ENCODE results near the gene LRRN1.

The LRRN1 gene

DNA sequence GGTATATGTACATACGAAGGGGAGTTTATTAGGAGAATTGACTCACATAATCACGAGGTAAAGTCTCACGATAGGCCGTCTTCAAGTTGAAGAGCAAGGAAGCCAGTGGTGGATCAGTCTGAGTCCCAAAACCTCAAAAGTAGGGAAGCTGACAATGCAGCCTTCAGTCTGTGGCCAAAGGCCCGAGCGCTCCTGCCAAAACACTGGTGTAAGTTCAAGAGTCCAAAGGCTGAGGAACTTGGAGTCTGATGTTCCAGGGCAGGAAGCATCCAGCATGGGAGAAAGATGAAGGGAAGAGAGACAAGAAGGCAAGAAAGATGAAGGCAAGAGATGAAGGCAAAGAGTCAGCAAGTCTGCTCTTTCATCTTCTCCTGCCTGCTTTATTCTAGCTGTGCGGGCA, 16.8 kb upstream of the LRRN1 start:
- no peaks in the 10 kb centered on the region for H3K27me3 ChIP-seq (replicated peaks; ENCODE audit: control insufficient read depth, insufficient read depth, low read length)
- H3K4me3 ChIP-seq (ENCODE audit: low read length), result no peak overlapping the region
- H3K4me1 ChIP-seq (ENCODE audit: control insufficient read depth, insufficient read depth, low read length), result no peaks in the 10 kb centered on the region
- DNase-seq (ENCODE audit: low read depth), result no peak
- no peak overlapping the region for H3K9ac ChIP-seq (ENCODE audit: low read length)
- no peaks in the 10 kb centered on the region for H3K36me3 ChIP-seq (ENCODE audit: control insufficient read depth, insufficient read depth, low read length, severe bottlenecking)
- no peaks in the 10 kb centered on the region for H3K9me3 ChIP-seq (ENCODE audit: control insufficient read depth, low read length)

DNA sequence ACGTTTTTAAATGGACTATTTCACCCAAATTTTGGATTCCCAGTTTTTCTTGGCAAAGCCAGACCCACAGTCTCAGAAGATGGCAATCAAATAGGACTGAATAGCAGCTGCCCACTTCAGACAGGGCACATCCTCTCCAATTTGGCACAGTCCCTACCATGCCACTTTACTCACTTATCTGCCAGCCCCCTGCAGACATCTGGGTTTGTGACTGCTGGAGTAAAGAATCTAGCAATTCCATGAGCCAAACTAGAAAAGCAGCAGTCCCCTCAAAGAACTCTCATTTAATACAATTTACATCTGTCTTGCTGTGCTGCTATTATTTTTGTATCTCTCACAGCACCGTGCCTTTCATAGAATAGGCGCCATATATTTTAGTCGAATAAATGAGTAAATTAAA, 16.0 kb upstream of the LRRN1 start:
- DNase-seq (ENCODE audit: low read depth), result no peak
- Histone ChIP-seq H3K9me3 (ENCODE audit: control insufficient read depth, low read length) (no peaks in the 10 kb centered on the region), H3K36me3 (ENCODE audit: control insufficient read depth, insufficient read depth, low read length, severe bottlenecking) (no peaks in the 10 kb centered on the region), H3K9ac (ENCODE audit: low read length) (no peak overlapping the region), H3K27me3 (replicated peaks; ENCODE audit: control insufficient read depth, insufficient read depth, low read length) (no peaks in the 10 kb centered on the region), H3K4me3 (ENCODE audit: low read length) (no peak overlapping the region), H3K4me1 (ENCODE audit: control insufficient read depth, insufficient read depth, low read length) (no peaks in the 10 kb centered on the region)

DNA sequence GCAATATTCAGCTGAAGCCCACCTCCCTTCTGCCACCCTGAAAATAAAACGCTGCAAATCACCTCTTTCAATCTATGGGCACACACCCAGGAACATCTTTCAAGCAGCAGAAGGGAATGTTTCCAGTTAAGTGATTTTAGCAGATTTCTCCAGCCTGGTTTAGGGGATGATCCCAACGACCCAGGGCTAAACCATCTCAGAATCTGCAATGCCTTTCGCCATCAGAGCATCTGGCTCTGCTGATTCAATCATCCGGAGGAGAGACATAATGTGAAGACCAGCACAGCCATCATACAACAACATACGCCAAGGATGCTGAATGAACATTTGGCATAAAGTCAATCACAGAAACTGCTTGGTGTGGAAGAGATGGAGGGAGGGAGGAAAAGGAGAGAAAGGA, 15.5 kb upstream of the LRRN1 start:
- H3K27me3 ChIP-seq (replicated peaks; ENCODE audit: control insufficient read depth, insufficient read depth, low read length), result no peaks in the 10 kb centered on the region
- no peak overlapping the region for H3K4me3 ChIP-seq (ENCODE audit: low read length)
- no peak for DNase-seq (ENCODE audit: low read depth)
- H3K36me3 ChIP-seq (ENCODE audit: control insufficient read depth, insufficient read depth, low read length, severe bottlenecking), result no peaks in the 10 kb centered on the region
- H3K9ac ChIP-seq (ENCODE audit: low read length), result no peak overlapping the region
- no peaks in the 10 kb centered on the region for H3K4me1 ChIP-seq (ENCODE audit: control insufficient read depth, insufficient read depth, low read length)
- H3K9me3 ChIP-seq (ENCODE audit: control insufficient read depth, low read length), result no peaks in the 10 kb centered on the region

DNA sequence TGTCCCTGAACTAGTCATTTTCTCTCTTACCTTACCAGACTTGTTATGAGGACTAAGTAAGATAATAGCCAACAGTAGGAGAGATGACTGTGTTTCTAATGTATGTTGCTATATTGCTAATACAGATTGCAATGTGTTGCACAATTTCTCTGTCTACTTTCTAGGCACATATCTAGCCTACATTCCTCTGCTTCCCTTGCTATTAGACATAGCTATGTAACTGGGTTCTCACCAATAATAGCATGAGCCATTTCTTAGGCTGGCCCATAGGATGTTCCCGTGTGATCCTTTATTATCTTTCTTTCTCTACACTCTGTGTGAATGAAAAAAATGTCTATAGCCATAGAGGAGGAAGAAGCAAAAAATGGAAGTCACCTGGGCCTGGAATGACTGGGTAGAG, 6.8 kb upstream of the LRRN1 start:
- no peak for DNase-seq (ENCODE audit: low read depth)
- H3K4me3 ChIP-seq (ENCODE audit: low read length), result no peak overlapping the region
- H3K36me3 ChIP-seq (ENCODE audit: control insufficient read depth, insufficient read depth, low read length, severe bottlenecking), result no peaks in the 10 kb centered on the region
- H3K9ac ChIP-seq (ENCODE audit: low read length), result no peak overlapping the region
- no peaks in the 10 kb centered on the region for H3K4me1 ChIP-seq (ENCODE audit: control insufficient read depth, insufficient read depth, low read length)
- no peaks in the 10 kb centered on the region for H3K27me3 ChIP-seq (replicated peaks; ENCODE audit: control insufficient read depth, insufficient read depth, low read length)
- peaks cover 3% of the 10 kb centered on the region for H3K9me3 ChIP-seq (ENCODE audit: control insufficient read depth, low read length)

DNA sequence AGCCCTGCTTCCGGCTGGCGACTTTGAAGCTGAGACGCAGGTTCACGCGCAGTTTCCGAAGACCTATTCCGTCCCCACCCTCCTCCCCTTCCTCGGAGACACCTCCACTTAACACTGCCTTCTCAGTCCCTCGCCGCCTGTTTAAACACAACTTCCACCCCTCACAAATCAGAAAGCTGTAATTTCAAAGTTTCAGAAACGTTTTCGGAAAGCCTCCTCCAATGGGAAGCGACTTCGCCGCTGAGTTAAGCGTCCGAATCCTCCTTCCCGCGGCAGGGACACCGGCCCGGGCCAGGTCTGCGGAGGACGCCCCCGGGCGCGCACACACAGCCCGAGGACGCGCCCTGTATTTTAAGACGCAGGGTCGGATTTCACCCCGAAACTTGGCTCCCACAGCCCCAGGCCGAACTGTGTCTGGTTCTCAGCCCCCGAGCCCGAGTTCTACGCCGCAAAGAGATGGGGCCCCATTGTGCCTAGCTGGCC, 559 bp upstream of the LRRN1 start:
- Histone ChIP-seq H3K36me3 (ENCODE audit: control insufficient read depth, insufficient read depth, low read length, severe bottlenecking) (no peaks in the 10 kb centered on the region), H3K9ac (ENCODE audit: low read length) (no peak overlapping the region), H3K4me3 (ENCODE audit: low read length) (peak overlapping the region; percentile 71), H3K4me1 (ENCODE audit: control insufficient read depth, insufficient read depth, low read length) (peaks cover 8% of the 10 kb centered on the region), H3K27me3 (replicated peaks; ENCODE audit: control insufficient read depth, insufficient read depth, low read length) (peaks cover 36% of the 10 kb centered on the region), H3K9me3 (ENCODE audit: control insufficient read depth, low read length) (no peaks in the 10 kb centered on the region)
- DNase-seq (ENCODE audit: low read depth), result peak; percentile 6

DNA sequence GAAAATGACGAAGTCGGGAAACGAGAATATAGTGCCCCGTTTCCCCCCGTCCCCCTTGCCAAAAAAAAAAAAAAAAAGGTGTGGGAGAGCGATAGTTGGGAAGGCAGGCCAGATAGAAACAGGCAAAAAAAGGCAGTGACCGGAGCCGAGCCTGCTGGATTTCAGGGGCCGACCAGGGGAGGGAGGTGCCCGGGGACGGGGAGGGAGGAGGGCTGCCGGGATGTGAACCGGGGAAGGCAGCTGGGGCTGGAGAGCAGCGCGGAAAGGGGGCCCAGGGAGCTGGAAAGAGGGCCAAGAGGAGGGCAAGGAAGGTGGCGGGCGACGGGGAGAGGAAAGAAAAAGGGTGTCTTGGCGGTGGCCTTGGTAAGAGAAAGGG, 837 bp downstream of the LRRN1 start:
- Histone ChIP-seq H3K4me3 (ENCODE audit: low read length) (peak overlapping the region; percentile 56), H3K36me3 (ENCODE audit: control insufficient read depth, insufficient read depth, low read length, severe bottlenecking) (no peaks in the 10 kb centered on the region)
- peak; percentile 5 for DNase-seq (ENCODE audit: low read depth)

DNA sequence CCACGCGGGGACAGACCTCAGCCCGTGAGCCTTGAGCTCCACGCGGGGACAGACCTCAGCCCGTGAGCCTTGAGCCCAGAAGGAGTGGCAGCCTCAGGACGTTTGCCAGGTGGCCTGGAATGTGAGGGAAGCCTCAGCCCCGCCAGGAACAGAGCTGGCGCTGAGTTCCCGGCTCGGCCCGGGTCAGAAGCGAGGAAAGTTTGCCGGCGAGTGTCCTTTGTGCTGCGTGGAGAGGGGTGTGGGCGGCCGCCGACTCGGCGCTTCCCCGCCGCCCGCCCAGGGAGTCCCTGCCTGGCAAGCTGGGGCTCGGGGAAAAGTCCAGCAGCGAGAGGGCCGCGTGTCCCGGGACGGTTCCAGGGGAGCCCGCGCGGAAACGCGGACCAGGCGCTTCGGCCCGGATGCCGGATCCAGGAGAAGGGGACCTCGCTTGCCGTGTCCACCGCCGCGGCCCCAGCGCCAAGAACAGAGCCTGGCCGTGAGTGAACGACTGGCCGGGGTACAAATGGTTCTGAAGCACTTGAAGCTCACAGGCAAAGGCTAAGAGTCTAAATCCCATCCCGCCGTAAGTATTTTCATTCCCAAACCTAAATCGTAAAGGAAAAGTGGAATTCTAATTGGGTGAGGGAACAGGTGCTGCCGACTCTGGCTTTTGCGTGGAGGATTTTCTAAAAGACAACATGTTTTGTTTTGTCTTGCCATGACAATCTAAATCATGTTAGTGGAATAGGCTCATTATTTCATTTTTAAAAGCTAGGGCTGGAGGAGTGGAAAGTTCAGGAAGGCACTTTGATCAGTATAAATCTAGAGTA, 1.7 kb downstream of the LRRN1 start:
- no peaks in the 10 kb centered on the region for H3K36me3 ChIP-seq (ENCODE audit: control insufficient read depth, insufficient read depth, low read length, severe bottlenecking)

More for the DNA sequence above, 837 bp downstream of the LRRN1 start:
- no peaks in the 10 kb centered on the region for H3K9me3 ChIP-seq (ENCODE audit: control insufficient read depth, low read length)
- peaks cover 8% of the 10 kb centered on the region for H3K4me1 ChIP-seq (ENCODE audit: control insufficient read depth, insufficient read depth, low read length)
- no peak overlapping the region for H3K9ac ChIP-seq (ENCODE audit: low read length)
- H3K27me3 ChIP-seq (replicated peaks; ENCODE audit: control insufficient read depth, insufficient read depth, low read length), result peaks cover 36% of the 10 kb centered on the region

DNA sequence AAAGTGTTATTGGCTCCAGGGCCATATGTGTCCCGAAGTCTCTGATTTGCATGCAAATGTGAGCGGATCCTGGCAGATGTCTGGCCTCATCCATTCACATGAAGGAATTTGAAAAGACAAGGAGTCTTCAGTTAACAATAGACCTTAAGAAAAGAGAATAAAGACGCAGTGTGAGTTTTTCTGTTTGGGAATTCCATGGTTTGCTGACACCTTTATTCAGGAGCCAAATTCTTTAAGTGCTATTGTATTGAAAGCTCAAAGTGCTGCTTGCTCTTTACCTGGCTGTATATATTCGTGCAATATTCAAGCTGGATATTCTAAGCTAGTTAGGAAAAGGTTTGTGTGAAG, 2.2 kb downstream of the LRRN1 start:
- Histone ChIP-seq H3K9ac (ENCODE audit: low read length) (no peak overlapping the region), H3K27me3 (replicated peaks; ENCODE audit: control insufficient read depth, insufficient read depth, low read length) (peaks cover 36% of the 10 kb centered on the region), H3K4me3 (ENCODE audit: low read length) (no peak overlapping the region), H3K9me3 (ENCODE audit: control insufficient read depth, low read length) (no peaks in the 10 kb centered on the region), H3K36me3 (ENCODE audit: control insufficient read depth, insufficient read depth, low read length, severe bottlenecking) (no peaks in the 10 kb centered on the region), H3K4me1 (ENCODE audit: control insufficient read depth, insufficient read depth, low read length) (peaks cover 8% of the 10 kb centered on the region)
- DNase-seq (ENCODE audit: low read depth), result no peak

More for the DNA sequence above, 1.7 kb downstream of the LRRN1 start:
- H3K9me3 ChIP-seq (ENCODE audit: control insufficient read depth, low read length), result no peaks in the 10 kb centered on the region
- peak overlapping the region; percentile 56 for H3K4me3 ChIP-seq (ENCODE audit: low read length)
- DNase-seq (ENCODE audit: low read depth), result peak; percentile 3
- peaks cover 8% of the 10 kb centered on the region for H3K4me1 ChIP-seq (ENCODE audit: control insufficient read depth, insufficient read depth, low read length)
- no peak overlapping the region for H3K9ac ChIP-seq (ENCODE audit: low read length)
- peaks cover 36% of the 10 kb centered on the region for H3K27me3 ChIP-seq (replicated peaks; ENCODE audit: control insufficient read depth, insufficient read depth, low read length)

DNA sequence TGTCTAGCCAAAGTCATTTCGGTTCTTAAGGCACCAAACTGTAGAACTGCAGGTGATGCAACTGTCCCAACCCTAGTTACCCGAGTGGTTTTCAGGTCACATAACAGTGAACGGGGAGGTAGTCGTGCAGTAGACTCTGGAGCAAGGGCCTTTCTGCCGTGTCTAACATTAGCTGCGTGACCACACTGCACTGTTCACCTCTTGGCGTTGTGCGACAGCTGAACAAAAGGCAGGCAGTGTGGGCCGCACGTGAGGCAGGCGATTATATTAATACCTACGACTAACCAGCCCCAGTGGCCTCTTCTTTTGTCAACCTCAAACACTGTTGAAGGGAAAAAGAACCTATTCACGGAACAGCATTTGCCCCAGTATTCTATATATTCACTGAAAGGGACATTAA, 2.8 kb downstream of the LRRN1 start:
- H3K9ac ChIP-seq (ENCODE audit: low read length), result no peak overlapping the region
- peaks cover 36% of the 10 kb centered on the region for H3K27me3 ChIP-seq (replicated peaks; ENCODE audit: control insufficient read depth, insufficient read depth, low read length)
- no peaks in the 10 kb centered on the region for H3K9me3 ChIP-seq (ENCODE audit: control insufficient read depth, low read length)
- no peak for DNase-seq (ENCODE audit: low read depth)
- no peak overlapping the region for H3K4me3 ChIP-seq (ENCODE audit: low read length)
- no peaks in the 10 kb centered on the region for H3K36me3 ChIP-seq (ENCODE audit: control insufficient read depth, insufficient read depth, low read length, severe bottlenecking)
- H3K4me1 ChIP-seq (ENCODE audit: control insufficient read depth, insufficient read depth, low read length), result peaks cover 8% of the 10 kb centered on the region

DNA sequence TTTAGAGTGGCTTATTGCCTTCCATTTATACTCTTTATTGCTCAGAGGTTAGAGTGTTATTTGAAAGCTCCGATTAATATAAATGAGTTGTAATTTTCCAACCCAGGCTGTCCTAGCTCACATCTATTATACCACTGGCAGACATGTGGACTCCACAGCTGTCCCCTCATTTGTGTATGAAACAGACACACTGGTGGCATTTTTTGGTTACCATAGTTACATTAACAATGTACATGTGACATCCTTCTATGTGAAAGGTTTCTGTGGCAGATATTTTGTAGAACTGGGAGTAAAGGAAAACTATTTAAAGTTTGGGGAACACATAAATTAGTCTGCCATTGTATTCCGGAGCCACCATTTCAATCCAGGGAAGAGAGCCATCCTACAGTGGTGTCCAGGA, 5.3 kb downstream of the LRRN1 start:
- H3K36me3 ChIP-seq (ENCODE audit: control insufficient read depth, insufficient read depth, low read length, severe bottlenecking), result no peaks in the 10 kb centered on the region
- H3K4me3 ChIP-seq (ENCODE audit: low read length), result no peak overlapping the region
- peaks cover 3% of the 10 kb centered on the region for H3K4me1 ChIP-seq (ENCODE audit: control insufficient read depth, insufficient read depth, low read length)
- H3K9ac ChIP-seq (ENCODE audit: low read length), result no peak overlapping the region
- DNase-seq (ENCODE audit: low read depth), result no peak
- no peaks in the 10 kb centered on the region for H3K9me3 ChIP-seq (ENCODE audit: control insufficient read depth, low read length)
- peaks cover 24% of the 10 kb centered on the region for H3K27me3 ChIP-seq (replicated peaks; ENCODE audit: control insufficient read depth, insufficient read depth, low read length)

DNA sequence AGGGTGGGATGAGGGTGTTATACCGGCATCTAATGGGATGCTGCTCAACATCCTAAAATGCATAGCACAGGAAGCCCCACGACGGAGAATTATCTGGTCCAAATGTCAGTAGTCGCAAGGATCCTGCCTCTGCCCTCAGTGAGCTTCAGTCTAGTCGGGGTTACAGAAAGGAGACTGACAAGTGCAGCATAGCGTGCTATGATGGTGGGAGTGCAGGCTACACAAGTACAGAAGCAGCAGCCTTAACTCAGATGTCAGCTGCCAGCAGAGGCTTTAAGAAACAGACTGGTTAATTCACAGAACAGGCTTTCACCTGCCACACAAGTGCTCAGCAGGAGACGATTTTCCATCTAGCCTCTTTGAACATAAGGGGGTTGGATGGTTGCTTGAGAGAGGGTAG, 6.9 kb downstream of the LRRN1 start:
- H3K4me3 ChIP-seq (ENCODE audit: low read length), result no peak overlapping the region

DNA sequence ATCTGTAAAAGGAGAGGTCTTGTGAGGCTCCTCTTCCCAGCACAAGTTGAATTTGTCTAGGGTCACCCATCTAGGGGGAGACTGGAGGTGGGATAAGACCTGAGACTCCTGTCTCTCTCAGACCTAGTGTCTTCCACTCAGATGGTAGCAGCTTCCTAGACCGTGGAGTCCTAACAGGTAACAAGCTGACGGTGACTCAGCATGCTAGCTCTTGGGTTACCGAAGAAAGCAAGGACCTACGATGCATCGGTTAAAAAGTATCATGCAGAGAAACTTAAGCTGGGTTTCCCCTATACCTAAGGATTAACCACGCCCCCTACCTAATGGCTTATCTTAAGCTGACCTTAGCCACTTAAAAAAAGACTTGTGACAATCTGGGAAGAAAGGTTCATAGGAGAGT, 7.6 kb downstream of the LRRN1 start:
- H3K9me3 ChIP-seq (ENCODE audit: control insufficient read depth, low read length), result no peaks in the 10 kb centered on the region
- H3K4me3 ChIP-seq (ENCODE audit: low read length), result no peak overlapping the region
- no peak for DNase-seq (ENCODE audit: low read depth)
- H3K27me3 ChIP-seq (replicated peaks; ENCODE audit: control insufficient read depth, insufficient read depth, low read length), result peaks cover 12% of the 10 kb centered on the region
- H3K4me1 ChIP-seq (ENCODE audit: control insufficient read depth, insufficient read depth, low read length), result no peaks in the 10 kb centered on the region
- no peaks in the 10 kb centered on the region for H3K36me3 ChIP-seq (ENCODE audit: control insufficient read depth, insufficient read depth, low read length, severe bottlenecking)
- no peak overlapping the region for H3K9ac ChIP-seq (ENCODE audit: low read length)

More for the DNA sequence above, 6.9 kb downstream of the LRRN1 start:
- Histone ChIP-seq H3K36me3 (ENCODE audit: control insufficient read depth, insufficient read depth, low read length, severe bottlenecking) (no peaks in the 10 kb centered on the region), H3K27me3 (replicated peaks; ENCODE audit: control insufficient read depth, insufficient read depth, low read length) (peaks cover 20% of the 10 kb centered on the region), H3K4me1 (ENCODE audit: control insufficient read depth, insufficient read depth, low read length) (no peaks in the 10 kb centered on the region), H3K9me3 (ENCODE audit: control insufficient read depth, low read length) (no peaks in the 10 kb centered on the region), H3K9ac (ENCODE audit: low read length) (no peak overlapping the region)
- no peak for DNase-seq (ENCODE audit: low read depth)

All from adipocyte (in vitro differentiated cells).